HG03060 (cell line): ENCODE results near the gene SAXO2.
"Not testable (repeated sequence)": the region's sequence is repeated elsewhere in the genome, so short reads cannot be mapped to it uniquely, and the experiment has no call there.

Experiments
- ATAC-seq: cut with Tn5 transposase; IDR thresholded peaks from one replicate; pipeline ENCODE4 v1.9.1; 2021; ENCODE audit warnings: low read depth, moderate number of reproducible peaks; ENCODE audit not compliant: unreplicated experiment

Gene SAXO2

DNA sequence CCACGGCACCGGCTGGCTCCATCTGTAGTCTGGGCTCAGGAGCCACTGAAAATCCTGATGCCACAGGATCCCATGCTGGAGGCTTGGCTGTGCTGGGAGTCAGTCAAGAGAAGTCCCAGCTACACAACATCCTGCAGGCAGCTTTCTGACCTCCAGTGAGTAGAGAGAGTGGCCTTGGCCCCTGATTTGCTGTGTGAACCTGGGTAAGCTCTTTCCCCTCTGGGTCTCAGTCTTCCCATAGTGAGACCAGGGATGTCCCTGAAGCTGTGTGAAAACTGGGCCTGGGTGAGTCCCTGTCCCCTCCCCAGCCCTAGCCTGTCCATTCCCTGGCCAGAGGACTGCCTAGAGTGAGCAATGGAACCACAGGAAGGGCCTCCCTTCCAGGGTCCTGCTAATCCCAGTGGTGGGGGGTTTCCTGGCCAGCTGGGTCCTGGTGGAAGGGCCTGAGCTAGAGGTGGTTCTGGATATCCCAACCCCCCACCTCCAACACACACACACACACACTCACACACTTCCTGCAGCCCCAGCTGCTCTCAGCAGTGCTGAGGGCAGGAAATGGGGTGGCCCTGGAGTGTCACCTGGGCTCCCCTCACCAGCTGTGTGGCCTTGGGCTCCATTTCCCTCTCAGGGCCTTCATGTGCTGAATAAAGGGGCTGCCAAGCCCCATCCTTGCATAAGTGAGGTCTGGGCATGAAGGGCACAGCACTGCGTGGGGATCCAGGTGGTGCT, 69.1 kb downstream of the SAXO2 start:
- ATAC-seq, result not testable (repeated sequence)

GRCh38 chr15:82332711-82333602, 70.3 kb downstream of the SAXO2 start:
- not testable (repeated sequence) for ATAC-seq

- not testable (repeated sequence) for ATAC-seq
Observed at GRCh38 chr15:82333603-82334553, 71.3 kb downstream of the SAXO2 start.
